Activated CD8-positive, alpha-beta memory T cell treated with anti-CD3 and anti-CD28 coated beads for 24 hours (primary cell): ENCODE measurements around the gene CDK2AP2.
"Not testable (repeated sequence)": the region's sequence is repeated elsewhere in the genome, so short reads cannot be mapped to it uniquely, and the experiment has no call there.

ENCODE experiments used
- DNase-seq: peaks from one replicate; pipeline ENCODE4 v3.0.0-alpha.2; 2020

The CDK2AP2 gene

GRCh38 chr11:67489203-67489884, 18.6 kb downstream of the CDK2AP2 start:
- no peak for DNase-seq

GRCh38 chr11:67486481-67487195, 21.3 kb downstream of the CDK2AP2 start:
- DNase-seq = no peak

- not testable (repeated sequence) for DNase-seq
Observed at GRCh38 chr11:67485873-67486361, 22.0 kb downstream of the CDK2AP2 start.

- DNase-seq = peak; percentile 87
Observed at GRCh38 chr11:67484847-67485311, 23.1 kb downstream of the CDK2AP2 start.

- DNase-seq = peak; percentile 81
Observed at GRCh38 chr11:67483831-67484665, 23.9 kb downstream of the CDK2AP2 start.

- DNase-seq = peak; percentile 99
Observed at GRCh38 chr11:67482827-67483798, 24.8 kb downstream of the CDK2AP2 start, which contains the start of gene AIP. Gene AIP, plus strand, starts transcription at chr11:67483026. Its CDS starts 133 bp downstream, at chr11:67483159.

- no peak for DNase-seq
Observed at GRCh38 chr11:67482275-67482826, 25.6 kb downstream of the CDK2AP2 start.

GRCh38 chr11:67477344-67478050, 30.5 kb downstream of the CDK2AP2 start:
- DNase-seq = not testable (repeated sequence)

- DNase-seq = not testable (repeated sequence)
Observed at GRCh38 chr11:67476692-67477091, 31.3 kb downstream of the CDK2AP2 start.

GRCh38 chr11:67472882-67473281, 35.1 kb downstream of the CDK2AP2 start:
- DNase-seq = no peak

GRCh38 chr11:67470337-67471002, 37.5 kb downstream of the CDK2AP2 start:
- DNase-seq = no peak

- DNase-seq = no peak
Observed at GRCh38 chr11:67469508-67469811, 38.5 kb downstream of the CDK2AP2 start.

- peak; percentile 95 for DNase-seq
Observed at GRCh38 chr11:67468759-67469507, 39.0 kb downstream of the CDK2AP2 start, which contains the start of gene TMEM134. Gene TMEM134, minus strand, starts transcription at chr11:67469251. Its CDS starts 59 bp downstream, at chr11:67469192.

- DNase-seq = no peak
Observed at GRCh38 chr11:67468456-67468758, 39.6 kb downstream of the CDK2AP2 start.

GRCh38 chr11:67468056-67468455, 39.9 kb downstream of the CDK2AP2 start:
- no peak for DNase-seq

- no peak for DNase-seq
Observed at GRCh38 chr11:67466962-67467771, 40.8 kb downstream of the CDK2AP2 start.

GRCh38 chr11:67466367-67466766, 41.6 kb downstream of the CDK2AP2 start:
- no peak for DNase-seq

GRCh38 chr11:67465530-67465929, 42.4 kb downstream of the CDK2AP2 start:
- not testable (repeated sequence) for DNase-seq

- DNase-seq = peak; percentile 63
Observed at GRCh38 chr11:67465189-67465510, 42.8 kb downstream of the CDK2AP2 start.
